GM19099 (cell line): ENCODE data around the gene ZNF827.

Experiments
- POLR2A ChIP-seq: IDR thresholded peaks from 3 replicates; pipeline ENCODE4 v1.6.1; 2011; ENCODE audit warnings: low read depth; ENCODE audit not compliant: insufficient read length; ENCODE audit errors: extremely low read depth

Gene ZNF827

GRCh38 chr4:145938618-145939440 is at the start of gene ZNF827:
Gene ZNF827, minus strand, starts transcription at chr4:145938823. Its CDS starts 416 bp downstream, at chr4:145938407.
- TF ChIP-seq POLR2A: peak; percentile 61

GRCh38 chr4:145984563-145984962 is 45.9 kb upstream of the ZNF827 start:
- TF ChIP-seq POLR2A: no peak

- no peak for TF ChIP-seq POLR2A
Measured at GRCh38 chr4:145982791-145983190, 44.2 kb upstream of the ZNF827 start.

GRCh38 chr4:145979160-145979559 is 40.5 kb upstream of the ZNF827 start:
- no peak for TF ChIP-seq POLR2A

- no peak for TF ChIP-seq POLR2A
Measured at GRCh38 chr4:145976680-145977079, 38.1 kb upstream of the ZNF827 start.

- TF ChIP-seq POLR2A: no peak
Measured at GRCh38 chr4:145960012-145960411, 21.4 kb upstream of the ZNF827 start.

GRCh38 chr4:145957302-145957701 is 18.7 kb upstream of the ZNF827 start:
- no peak for TF ChIP-seq POLR2A

- TF ChIP-seq POLR2A: no peak
Measured at GRCh38 chr4:145956288-145956890, 17.8 kb upstream of the ZNF827 start.

GRCh38 chr4:145954924-145955339 is 16.3 kb upstream of the ZNF827 start:
- no peak for TF ChIP-seq POLR2A

- TF ChIP-seq POLR2A: no peak
Measured at GRCh38 chr4:145951931-145952330, 13.3 kb upstream of the ZNF827 start.

- no peak for TF ChIP-seq POLR2A
Measured at GRCh38 chr4:145945431-145946155, 7.0 kb upstream of the ZNF827 start.

- TF ChIP-seq POLR2A: no peak
Measured at GRCh38 chr4:145944886-145945285, 6.3 kb upstream of the ZNF827 start.

GRCh38 chr4:145939856-145940255 is 1.2 kb upstream of the ZNF827 start:
- no peak for TF ChIP-seq POLR2A

GRCh38 chr4:145939441-145939750 is 773 bp upstream of the ZNF827 start:
- no peak for TF ChIP-seq POLR2A

- no peak for TF ChIP-seq POLR2A
Measured at GRCh38 chr4:145937971-145938611, 532 bp downstream of the ZNF827 start.
